ENCODE results near the gene ZC3H7B. TPM values are rescaled to one million over a fixed set of nuclear protein-coding genes. Genes with fewer than 3 reads are reported as not detected.

Gene ZC3H7B
- total RNA-seq, 1 donor from 2014 or later: 63.9 TPM

DNA sequence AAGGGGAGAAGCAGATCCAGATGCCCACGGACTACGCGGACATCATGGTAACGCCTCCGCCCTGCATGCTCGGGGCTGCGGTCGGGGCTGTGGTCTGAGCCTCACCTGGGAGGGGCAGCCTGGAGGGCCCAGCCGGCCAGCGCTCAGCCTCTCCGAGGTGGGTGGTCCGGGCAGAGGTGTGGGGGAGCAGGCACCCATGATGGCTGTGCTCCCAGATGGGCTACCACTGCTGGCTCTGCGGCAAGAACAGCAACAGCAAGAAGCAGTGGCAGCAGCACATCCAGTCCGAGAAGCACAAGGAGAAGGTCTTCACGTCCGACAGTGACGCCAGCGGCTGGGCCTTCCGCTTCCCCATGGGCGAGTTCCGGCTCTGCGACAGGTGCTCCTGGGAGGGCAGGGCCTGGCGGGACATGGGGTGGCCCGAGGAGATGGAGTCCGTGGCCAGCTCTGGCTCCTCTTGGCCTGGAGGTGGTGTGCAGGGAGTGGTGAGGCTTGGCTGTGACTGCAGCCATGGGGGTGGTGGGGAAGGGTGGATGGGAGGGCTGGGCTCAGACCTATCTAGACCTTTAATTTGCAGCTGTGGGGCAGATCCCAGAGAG is 55.2 kb downstream of the ZC3H7B start:
- no peak for DNase-seq (ENCODE audit: low read depth, low spot score)

DNA sequence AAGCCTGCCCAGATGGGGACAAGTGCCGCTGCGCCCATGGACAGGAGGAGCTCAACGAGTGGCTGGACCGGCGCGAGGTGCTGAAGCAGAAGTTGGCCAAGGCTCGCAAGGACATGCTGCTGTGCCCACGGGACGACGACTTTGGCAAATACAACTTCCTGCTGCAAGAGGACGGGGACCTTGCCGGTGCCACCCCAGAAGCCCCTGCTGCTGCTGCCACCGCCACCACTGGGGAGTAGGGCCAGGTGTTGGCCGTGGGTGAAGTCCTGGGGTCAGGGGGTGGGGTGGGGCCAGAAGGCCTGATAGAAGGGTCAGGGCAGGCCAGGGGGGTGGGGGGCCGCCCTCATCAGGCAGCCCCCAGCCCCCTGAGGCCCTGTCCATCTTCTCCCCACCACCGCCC is 55.9 kb downstream of the ZC3H7B start:
- no peak for DNase-seq (ENCODE audit: low read depth, low spot score)

- no peak for DNase-seq (ENCODE audit: low read depth, low spot score)
These were observed 57.6 kb downstream of the ZC3H7B start for GRCh38 chr22:41358927-41359326.

DNA sequence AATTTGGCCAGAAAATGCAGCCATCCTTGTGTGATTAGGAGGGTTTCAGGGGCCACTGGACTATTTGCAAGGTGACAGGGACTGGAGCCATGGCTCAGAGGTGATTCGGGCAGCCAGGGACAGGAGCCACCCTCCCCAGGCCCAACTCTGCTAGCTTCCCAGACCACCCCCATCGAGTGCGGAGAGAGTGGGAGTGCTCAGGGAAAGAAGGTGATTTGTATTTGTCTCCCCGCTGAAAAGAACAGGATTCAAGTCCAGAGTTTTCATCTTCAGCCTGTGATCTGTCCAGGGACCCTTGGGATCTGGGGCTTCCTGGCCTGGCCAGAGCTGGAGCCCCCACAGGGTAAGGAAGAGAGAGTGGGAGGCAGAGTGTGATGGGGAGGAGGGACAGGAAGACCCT is 58.1 kb downstream of the ZC3H7B start:
- DNase-seq (ENCODE audit: low read depth, low spot score): no peak

DNA sequence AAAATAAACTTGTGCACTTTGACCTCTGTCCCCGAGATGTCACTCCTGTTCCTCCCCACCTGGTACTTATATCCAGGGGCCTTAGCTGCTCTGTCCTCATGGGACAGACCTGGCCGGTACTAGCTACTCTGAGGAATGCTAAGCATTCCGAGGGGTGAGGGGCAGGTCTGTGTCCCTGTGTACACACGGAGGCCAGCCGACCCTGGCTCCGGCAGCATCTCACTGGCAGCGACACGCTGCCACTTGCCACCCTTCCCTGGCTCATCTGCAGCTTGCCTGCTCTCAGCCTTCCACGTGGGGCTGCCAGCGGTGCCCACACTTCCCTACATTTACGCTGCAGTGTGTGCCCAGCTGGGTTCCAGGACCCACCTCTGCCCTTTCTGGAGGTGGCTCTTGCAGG is 58.8 kb downstream of the ZC3H7B start:
- no peak for DNase-seq (ENCODE audit: low read depth, low spot score)

GRCh38 chr22:41361716-41362310 is 60.5 kb downstream of the ZC3H7B start:
- no peak for DNase-seq (ENCODE audit: low read depth, low spot score)

- no peak for DNase-seq (ENCODE audit: low read depth, low spot score)
These were observed 61.3 kb downstream of the ZC3H7B start for GRCh38 chr22:41362615-41363014.

- no peak for DNase-seq (ENCODE audit: low read depth, low spot score)
These were observed 62.9 kb downstream of the ZC3H7B start for GRCh38 chr22:41364233-41364632.

- no peak for DNase-seq (ENCODE audit: low read depth, low spot score)
These were observed 63.6 kb downstream of the ZC3H7B start for GRCh38 chr22:41364955-41365354.

DNA sequence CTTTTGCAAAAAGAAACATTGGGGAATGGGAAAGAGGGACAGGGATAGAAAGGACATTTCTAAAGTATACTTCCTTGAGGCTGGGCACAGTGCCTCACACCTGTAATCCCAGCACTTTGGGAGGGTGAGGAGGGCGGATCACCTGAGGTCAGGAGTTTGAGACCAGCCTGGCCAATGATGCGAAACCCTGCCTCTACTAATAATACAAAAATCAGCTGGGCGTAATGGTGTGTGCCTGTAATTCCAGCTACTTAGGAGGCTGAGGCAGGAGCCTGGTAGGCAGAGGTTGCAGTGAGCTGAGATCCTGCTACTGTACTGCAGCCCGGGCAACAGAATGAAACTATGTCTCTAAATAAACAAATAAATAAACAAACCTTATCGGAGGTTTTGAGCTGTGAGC is 64.1 kb downstream of the ZC3H7B start:
- no peak for DNase-seq (ENCODE audit: low read depth, low spot score)

- no peak for DNase-seq (ENCODE audit: low read depth, low spot score)
These were observed 65.2 kb downstream of the ZC3H7B start for GRCh38 chr22:41366323-41367029.

DNA sequence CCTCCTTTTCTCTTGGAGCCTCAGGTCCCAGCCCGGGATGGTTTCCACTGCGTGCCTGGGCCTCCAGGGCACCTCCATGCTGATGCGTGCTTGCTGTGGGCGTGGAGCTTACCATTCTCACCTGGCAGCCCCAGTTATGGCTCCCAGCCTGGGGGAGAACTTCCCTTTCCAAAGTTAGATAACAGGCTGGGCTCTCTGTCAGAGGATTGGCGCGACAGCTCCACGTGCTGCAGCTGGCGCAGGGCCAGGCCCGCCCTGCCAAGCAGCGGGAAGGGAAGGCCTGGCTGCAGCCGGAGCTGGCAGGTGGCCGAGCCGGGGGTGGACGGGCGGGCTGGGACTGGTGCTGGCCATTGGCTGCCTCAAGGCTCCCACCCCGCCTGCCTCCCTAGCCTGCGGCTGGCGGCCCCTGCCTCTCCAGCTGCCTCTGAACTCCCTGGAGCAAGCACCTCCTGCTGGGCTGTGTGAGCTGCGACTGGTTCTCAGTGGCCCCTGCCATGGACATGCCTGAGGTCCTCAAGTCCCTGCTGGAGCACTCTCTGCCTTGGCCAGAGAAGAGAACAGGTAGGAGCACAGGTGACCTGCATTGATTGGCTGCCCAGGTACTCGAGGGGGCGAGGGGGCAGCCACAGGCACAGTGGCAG is 65.8 kb downstream of the ZC3H7B start:
- peak; percentile 89 for DNase-seq (ENCODE audit: low read depth, low spot score)

- DNase-seq (ENCODE audit: low read depth, low spot score): no peak
These were observed 66.6 kb downstream of the ZC3H7B start for GRCh38 chr22:41367680-41368542.

GRCh38 chr22:41368543-41369423 is 67.5 kb downstream of the ZC3H7B start:
- DNase-seq (ENCODE audit: low read depth, low spot score): no peak

DNA sequence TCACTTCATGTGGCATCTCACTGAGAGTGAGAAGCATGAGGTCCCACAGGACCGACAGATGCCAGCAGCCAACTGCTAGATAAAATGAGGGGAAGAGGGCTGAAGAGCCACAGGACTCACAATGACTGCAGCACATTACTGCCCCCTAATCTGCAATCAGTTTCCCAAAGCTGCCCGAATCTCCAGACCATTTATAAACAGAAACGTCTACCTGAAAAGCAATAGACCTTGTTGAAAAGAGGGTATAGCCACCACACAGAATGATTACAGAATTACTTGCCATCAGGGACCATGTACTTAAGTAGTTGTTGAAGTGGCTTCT is 68.1 kb downstream of the ZC3H7B start:
- no peak for DNase-seq (ENCODE audit: low read depth, low spot score)

- no peak for DNase-seq (ENCODE audit: low read depth, low spot score)
These were observed 68.5 kb downstream of the ZC3H7B start for GRCh38 chr22:41369837-41370236.

DNA sequence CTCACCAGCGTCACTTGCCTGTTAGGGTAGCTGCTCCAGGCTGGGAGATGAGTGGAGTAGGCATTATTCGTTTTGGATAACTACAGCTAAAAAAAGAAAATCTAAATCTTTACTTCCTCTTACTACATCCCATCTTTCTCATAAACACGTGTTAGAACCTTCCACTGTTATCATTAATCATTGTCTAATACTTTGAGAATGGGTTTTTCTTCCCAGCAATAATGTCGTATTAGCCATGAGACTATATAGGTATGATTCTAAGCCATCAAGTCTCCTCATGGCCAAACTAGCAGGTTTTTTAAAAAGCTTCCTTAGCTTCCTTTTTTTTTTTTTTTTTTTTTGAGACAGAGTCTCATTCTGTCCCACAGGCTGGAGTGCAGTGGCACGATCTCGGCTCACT is 76.5 kb downstream of the ZC3H7B start:
- no peak for DNase-seq (ENCODE audit: low read depth, low spot score)

- DNase-seq (ENCODE audit: low read depth, low spot score): peak; percentile 15
These were observed 79.6 kb downstream of the ZC3H7B start for GRCh38 chr22:41380993-41381328.

- peak; percentile 91 for DNase-seq (ENCODE audit: low read depth, low spot score)
These were observed 80.2 kb downstream of the ZC3H7B start, which contains the start of gene TEF for GRCh38 chr22:41381329-41382097. TEF (plus strand) TSS chr22:41381942; CDS start chr22:41382045, 103 bp downstream.

DNA sequence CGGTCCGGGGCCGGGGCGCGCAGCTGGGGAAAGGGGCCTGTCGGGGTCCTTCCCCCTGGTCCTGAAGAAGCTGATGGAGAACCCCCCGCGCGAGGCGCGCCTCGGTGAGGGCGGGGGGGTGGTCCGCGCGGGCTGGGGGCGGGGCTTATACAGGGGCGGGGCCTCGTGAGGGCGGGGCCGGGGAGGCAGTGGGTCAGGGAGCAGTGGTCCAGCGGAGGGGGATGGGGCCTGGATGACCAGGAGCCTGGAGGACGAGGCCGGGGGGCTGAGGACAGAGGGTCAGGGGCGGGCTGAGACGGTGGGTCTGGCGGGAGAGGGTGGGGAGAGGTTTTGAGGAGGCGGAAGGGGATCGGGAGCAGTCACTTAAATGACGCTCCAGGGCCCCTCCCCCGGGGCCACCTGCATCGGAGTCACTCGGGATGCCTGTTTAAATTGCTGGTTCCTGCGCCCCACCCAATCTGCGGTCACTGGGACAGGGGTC is 80.8 kb downstream of the ZC3H7B start:
- DNase-seq (ENCODE audit: low read depth, low spot score): no peak
